Activated T-helper 17 cell treated with anti-CD3 and anti-CD28 coated beads, Interleukin-2, amount 50 U/mL, for 72 hours (primary cell): ENCODE data around the gene UBE2Q2. TPM values are rescaled to one million over a fixed set of nuclear protein-coding genes. Genes with fewer than 3 reads are reported as not detected.

Experiments used
- ATAC-seq: fragments of 150-1000 bp; cut with Tn5 transposase; replicated peaks from 2 replicates; pipeline ENCODE4 v1.10.0; 2021; ENCODE audit warnings: mild to moderate bottlenecking, moderate library complexity
- H3K27ac Mint-ChIP-seq: one replicate; pipeline ENCODE4 v1.8.0; 2022; ENCODE audit warnings: mixed read lengths
- H3K27me3 Mint-ChIP-seq: one replicate; pipeline ENCODE4 v1.8.0; 2022; ENCODE audit warnings: mixed read lengths
- H3K36me3 Mint-ChIP-seq: one replicate; pipeline ENCODE4 v1.8.0; 2022; ENCODE audit warnings: low read depth, mild to moderate bottlenecking, mixed read lengths
- H3K4me1 Mint-ChIP-seq: one replicate; pipeline ENCODE4 v1.8.0; 2022; ENCODE audit warnings: mixed read lengths
- H3K4me3 Mint-ChIP-seq: one replicate; pipeline ENCODE4 v1.8.0; 2022; ENCODE audit warnings: mild to moderate bottlenecking, mixed read lengths
- H3K9me3 Mint-ChIP-seq: one replicate; pipeline ENCODE4 v1.8.0; 2022; ENCODE audit warnings: mixed read lengths
- total RNA-seq, 2 donors: library from RNA; stranded (reverse); gene quantifications; one replicate each; pipeline ENCODE4 v1.2.3, GENCODE V29; 2022

The UBE2Q2 gene
- total RNA-seq, 2 donors from 2014 or later = 17.0 to 26.1 TPM

GRCh38 chr15:75815811-75816719 is 27.2 kb upstream of the UBE2Q2 start:
- Mint-ChIP-seq H3K36me3 (no peaks in the 10 kb centered on the region), H3K9me3 (no peaks in the 10 kb centered on the region), H3K27ac (peak overlapping the region; percentile 2), H3K4me3 (no peak overlapping the region), H3K4me1 (peaks cover 11% of the 10 kb centered on the region), H3K27me3 (no peaks in the 10 kb centered on the region)
- ATAC-seq = peak; percentile 61

- peak; percentile 93 for ATAC-seq
- H3K27me3 Mint-ChIP-seq = no peaks in the 10 kb centered on the region
- peak overlapping the region; percentile 2 for H3K27ac Mint-ChIP-seq
Measured at GRCh38 chr15:75817138-75817935, 25.9 kb upstream of the UBE2Q2 start.

GRCh38 chr15:75820206-75820605 is 23.0 kb upstream of the UBE2Q2 start:
- Mint-ChIP-seq H3K4me1 (peaks cover 11% of the 10 kb centered on the region), H3K9me3 (no peaks in the 10 kb centered on the region), H3K36me3 (no peaks in the 10 kb centered on the region), H3K4me3 (no peak overlapping the region), H3K27ac (no peak overlapping the region), H3K27me3 (peaks cover 6% of the 10 kb centered on the region)
- no peak for ATAC-seq

More at GRCh38 chr15:75817138-75817935, 25.9 kb upstream of the UBE2Q2 start:
- no peaks in the 10 kb centered on the region for H3K36me3 Mint-ChIP-seq
- H3K4me3 Mint-ChIP-seq = peak overlapping the region; percentile 16
- H3K4me1 Mint-ChIP-seq = peaks cover 11% of the 10 kb centered on the region
- H3K9me3 Mint-ChIP-seq = no peaks in the 10 kb centered on the region

GRCh38 chr15:75821786-75822345 is 21.4 kb upstream of the UBE2Q2 start:
- Mint-ChIP-seq H3K4me1 (peaks cover 6% of the 10 kb centered on the region), H3K36me3 (no peaks in the 10 kb centered on the region), H3K27me3 (peaks cover 10% of the 10 kb centered on the region), H3K27ac (no peak overlapping the region), H3K4me3 (no peak overlapping the region), H3K9me3 (no peaks in the 10 kb centered on the region)
- ATAC-seq = no peak

- Mint-ChIP-seq H3K4me1 (no peaks in the 10 kb centered on the region), H3K36me3 (no peaks in the 10 kb centered on the region), H3K27ac (no peak overlapping the region), H3K4me3 (no peak overlapping the region), H3K9me3 (no peaks in the 10 kb centered on the region), H3K27me3 (peaks cover 16% of the 10 kb centered on the region)
- no peak for ATAC-seq
Measured at GRCh38 chr15:75822685-75823278, 20.5 kb upstream of the UBE2Q2 start.

- Mint-ChIP-seq H3K27ac (no peak overlapping the region), H3K4me1 (no peaks in the 10 kb centered on the region), H3K4me3 (no peak overlapping the region), H3K27me3 (peaks cover 16% of the 10 kb centered on the region), H3K9me3 (no peaks in the 10 kb centered on the region), H3K36me3 (no peaks in the 10 kb centered on the region)
- ATAC-seq = no peak
Measured at GRCh38 chr15:75823860-75824613, 19.2 kb upstream of the UBE2Q2 start.

GRCh38 chr15:75827691-75828090 is 15.6 kb upstream of the UBE2Q2 start:
- ATAC-seq = no peak
- Mint-ChIP-seq H3K36me3 (no peaks in the 10 kb centered on the region), H3K4me1 (no peaks in the 10 kb centered on the region), H3K9me3 (no peaks in the 10 kb centered on the region), H3K27ac (no peak overlapping the region), H3K4me3 (no peak overlapping the region), H3K27me3 (peaks cover 16% of the 10 kb centered on the region)

- peaks cover 16% of the 10 kb centered on the region for H3K27me3 Mint-ChIP-seq
- H3K9me3 Mint-ChIP-seq = no peaks in the 10 kb centered on the region
- H3K4me1 Mint-ChIP-seq = no peaks in the 10 kb centered on the region
- H3K4me3 Mint-ChIP-seq = no peak overlapping the region
- no peaks in the 10 kb centered on the region for H3K36me3 Mint-ChIP-seq
- no peak overlapping the region for H3K27ac Mint-ChIP-seq
- ATAC-seq = peak; percentile 56
Measured at GRCh38 chr15:75828429-75828828, 14.8 kb upstream of the UBE2Q2 start.

GRCh38 chr15:75830910-75831805 is 12.1 kb upstream of the UBE2Q2 start:
- Mint-ChIP-seq H3K36me3 (no peaks in the 10 kb centered on the region), H3K27ac (no peak overlapping the region)

GRCh38 chr15:75831806-75832102 is 11.5 kb upstream of the UBE2Q2 start:
- H3K4me1 Mint-ChIP-seq = no peaks in the 10 kb centered on the region
- ATAC-seq = no peak
- no peaks in the 10 kb centered on the region for H3K9me3 Mint-ChIP-seq
- H3K36me3 Mint-ChIP-seq = no peaks in the 10 kb centered on the region
- H3K27me3 Mint-ChIP-seq = peaks cover 7% of the 10 kb centered on the region
- H3K4me3 Mint-ChIP-seq = no peak overlapping the region
- no peak overlapping the region for H3K27ac Mint-ChIP-seq

More at GRCh38 chr15:75830910-75831805, 12.1 kb upstream of the UBE2Q2 start:
- peaks cover 11% of the 10 kb centered on the region for H3K27me3 Mint-ChIP-seq
- ATAC-seq = no peak
- no peaks in the 10 kb centered on the region for H3K9me3 Mint-ChIP-seq
- no peak overlapping the region for H3K4me3 Mint-ChIP-seq
- H3K4me1 Mint-ChIP-seq = no peaks in the 10 kb centered on the region

- no peak overlapping the region for H3K27ac Mint-ChIP-seq
- H3K4me3 Mint-ChIP-seq = no peak overlapping the region
- no peaks in the 10 kb centered on the region for H3K9me3 Mint-ChIP-seq
- H3K27me3 Mint-ChIP-seq = peaks cover 4% of the 10 kb centered on the region
- ATAC-seq = no peak
- no peaks in the 10 kb centered on the region for H3K36me3 Mint-ChIP-seq
- no peaks in the 10 kb centered on the region for H3K4me1 Mint-ChIP-seq
Measured at GRCh38 chr15:75832114-75832513, 11.1 kb upstream of the UBE2Q2 start.

- H3K4me1 Mint-ChIP-seq = no peaks in the 10 kb centered on the region
Measured at GRCh38 chr15:75834021-75834420, 9.2 kb upstream of the UBE2Q2 start.

More at GRCh38 chr15:75834021-75834420, 9.2 kb upstream of the UBE2Q2 start:
- no peak overlapping the region for H3K4me3 Mint-ChIP-seq
- no peak for ATAC-seq
- H3K36me3 Mint-ChIP-seq = no peaks in the 10 kb centered on the region
- H3K27ac Mint-ChIP-seq = no peak overlapping the region
- no peaks in the 10 kb centered on the region for H3K27me3 Mint-ChIP-seq
- no peaks in the 10 kb centered on the region for H3K9me3 Mint-ChIP-seq
